Mesenteric fat pad (tissue), 1 donor: ENCODE results near the gene PAQR9. TPM values are rescaled to one million over a fixed set of nuclear protein-coding genes. Genes with fewer than 3 reads are reported as not detected.

ENCODE experiments used
- DNase-seq: peaks from one replicate; pipeline ENCODE4 v3.0.0-alpha.2; 2020; ENCODE audit warnings: low spot score
- total RNA-seq: library from RNA; stranded (reverse); fragmentation: NEBNext Ultra II Directional; extraction: Animal tissue kit (Norgen Biotek cat#: 25700); gene quantifications from one replicate; pipeline ENCODE4 v1.2.1, GENCODE V29; 2021
- donor health status: DM: yes; HTN: yes; CAD: no.

Gene PAQR9
- total RNA-seq, 1 donor from 2014 or later: not detected

GRCh38 chr3:142916605-142917004, 46.9 kb downstream of the PAQR9 start:
- no peak for DNase-seq

GRCh38 chr3:142915636-142916035, 47.8 kb downstream of the PAQR9 start:
- DNase-seq: no peak

- DNase-seq: no peak
Observed at GRCh38 chr3:142914286-142914811, 49.1 kb downstream of the PAQR9 start.

- no peak for DNase-seq
Observed at GRCh38 chr3:142913432-142913831, 50.0 kb downstream of the PAQR9 start.

- DNase-seq: no peak
Observed at GRCh38 chr3:142912402-142913172, 50.9 kb downstream of the PAQR9 start.

Other genes with a start within 250 kb of the PAQR9 start
- gene TRPC1, start 239.6 kb downstream of the PAQR9 start, total RNA-seq: 4.2 TPM
- 255 TPM for gene PCOLCE2, start 74.6 kb downstream of the PAQR9 start, total RNA-seq
- gene U2SURP, start 37.9 kb upstream of the PAQR9 start, total RNA-seq: 68.2 TPM
- gene CHST2, start 156.1 kb upstream of the PAQR9 start, total RNA-seq: 13.4 TPM